Measurements from ENCODE around the gene SERPIND1.

DNA sequence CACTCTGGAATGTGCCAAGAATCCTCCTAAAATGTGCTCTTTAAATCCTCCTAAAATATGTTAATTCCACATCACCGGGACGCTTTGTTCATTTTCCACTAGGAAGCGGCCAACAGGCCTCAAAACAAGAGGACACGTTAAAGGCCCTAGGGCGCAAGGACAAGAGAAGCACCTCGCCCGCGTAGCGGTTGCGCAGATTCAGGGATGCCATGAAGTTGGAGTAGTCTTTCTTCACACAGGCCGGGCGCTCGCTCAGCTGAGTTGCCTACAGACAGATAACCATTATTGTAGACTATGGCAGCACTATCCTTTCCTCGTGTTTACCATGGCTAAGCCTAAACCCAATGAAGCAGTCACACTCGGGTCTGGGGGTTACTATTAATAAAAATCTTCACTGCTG is 29.5 kb upstream of the SERPIND1 start:
- TF ChIP-seq, protein P1, sequence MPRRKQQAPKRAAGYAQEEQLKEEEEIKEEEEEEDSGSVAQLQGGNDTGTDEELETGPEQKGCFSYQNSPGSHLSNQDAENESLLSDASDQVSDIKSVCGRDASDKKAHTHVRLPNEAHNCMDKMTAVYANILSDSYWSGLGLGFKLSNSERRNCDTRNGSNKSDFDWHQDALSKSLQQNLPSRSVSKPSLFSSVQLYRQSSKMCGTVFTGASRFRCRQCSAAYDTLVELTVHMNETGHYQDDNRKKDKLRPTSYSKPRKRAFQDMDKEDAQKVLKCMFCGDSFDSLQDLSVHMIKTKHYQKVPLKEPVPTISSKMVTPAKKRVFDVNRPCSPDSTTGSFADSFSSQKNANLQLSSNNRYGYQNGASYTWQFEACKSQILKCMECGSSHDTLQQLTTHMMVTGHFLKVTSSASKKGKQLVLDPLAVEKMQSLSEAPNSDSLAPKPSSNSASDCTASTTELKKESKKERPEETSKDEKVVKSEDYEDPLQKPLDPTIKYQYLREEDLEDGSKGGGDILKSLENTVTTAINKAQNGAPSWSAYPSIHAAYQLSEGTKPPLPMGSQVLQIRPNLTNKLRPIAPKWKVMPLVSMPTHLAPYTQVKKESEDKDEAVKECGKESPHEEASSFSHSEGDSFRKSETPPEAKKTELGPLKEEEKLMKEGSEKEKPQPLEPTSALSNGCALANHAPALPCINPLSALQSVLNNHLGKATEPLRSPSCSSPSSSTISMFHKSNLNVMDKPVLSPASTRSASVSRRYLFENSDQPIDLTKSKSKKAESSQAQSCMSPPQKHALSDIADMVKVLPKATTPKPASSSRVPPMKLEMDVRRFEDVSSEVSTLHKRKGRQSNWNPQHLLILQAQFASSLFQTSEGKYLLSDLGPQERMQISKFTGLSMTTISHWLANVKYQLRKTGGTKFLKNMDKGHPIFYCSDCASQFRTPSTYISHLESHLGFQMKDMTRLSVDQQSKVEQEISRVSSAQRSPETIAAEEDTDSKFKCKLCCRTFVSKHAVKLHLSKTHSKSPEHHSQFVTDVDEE (CRISPR knock-in tag; IDR thresholded peaks at IDR 0.05), result no peak
- TF ChIP-seq ZNF70 (CRISPR knock-in tag; IDR thresholded peaks at IDR 0.05) (no peak), ZNF8 (CRISPR knock-in tag; IDR thresholded peaks at IDR 0.05) (no peak), ZFP30 (CRISPR knock-in tag; IDR thresholded peaks at IDR 0.05) (no peak), RARB (CRISPR knock-in tag; IDR thresholded peaks at IDR 0.05) (no peak), CSDC2 (CRISPR knock-in tag; IDR thresholded peaks at IDR 0.05) (no peak), ZFP3 (CRISPR knock-in tag; IDR thresholded peaks at IDR 0.05) (no peak), GLIS3 (CRISPR knock-in tag; IDR thresholded peaks at IDR 0.05) (no peak)
- TF ChIP-seq, protein P2, sequence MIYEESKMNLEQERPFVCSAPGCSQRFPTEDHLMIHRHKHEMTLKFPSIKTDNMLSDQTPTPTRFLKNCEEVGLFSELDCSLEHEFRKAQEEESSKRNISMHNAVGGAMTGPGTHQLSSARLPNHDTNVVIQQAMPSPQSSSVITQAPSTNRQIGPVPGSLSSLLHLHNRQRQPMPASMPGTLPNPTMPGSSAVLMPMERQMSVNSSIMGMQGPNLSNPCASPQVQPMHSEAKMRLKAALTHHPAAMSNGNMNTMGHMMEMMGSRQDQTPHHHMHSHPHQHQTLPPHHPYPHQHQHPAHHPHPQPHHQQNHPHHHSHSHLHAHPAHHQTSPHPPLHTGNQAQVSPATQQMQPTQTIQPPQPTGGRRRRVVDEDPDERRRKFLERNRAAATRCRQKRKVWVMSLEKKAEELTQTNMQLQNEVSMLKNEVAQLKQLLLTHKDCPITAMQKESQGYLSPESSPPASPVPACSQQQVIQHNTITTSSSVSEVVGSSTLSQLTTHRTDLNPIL (CRISPR knock-in tag; IDR thresholded peaks at IDR 0.05; ENCODE audit: low read depth), result no peak
- TF ChIP-seq, protein P3, sequence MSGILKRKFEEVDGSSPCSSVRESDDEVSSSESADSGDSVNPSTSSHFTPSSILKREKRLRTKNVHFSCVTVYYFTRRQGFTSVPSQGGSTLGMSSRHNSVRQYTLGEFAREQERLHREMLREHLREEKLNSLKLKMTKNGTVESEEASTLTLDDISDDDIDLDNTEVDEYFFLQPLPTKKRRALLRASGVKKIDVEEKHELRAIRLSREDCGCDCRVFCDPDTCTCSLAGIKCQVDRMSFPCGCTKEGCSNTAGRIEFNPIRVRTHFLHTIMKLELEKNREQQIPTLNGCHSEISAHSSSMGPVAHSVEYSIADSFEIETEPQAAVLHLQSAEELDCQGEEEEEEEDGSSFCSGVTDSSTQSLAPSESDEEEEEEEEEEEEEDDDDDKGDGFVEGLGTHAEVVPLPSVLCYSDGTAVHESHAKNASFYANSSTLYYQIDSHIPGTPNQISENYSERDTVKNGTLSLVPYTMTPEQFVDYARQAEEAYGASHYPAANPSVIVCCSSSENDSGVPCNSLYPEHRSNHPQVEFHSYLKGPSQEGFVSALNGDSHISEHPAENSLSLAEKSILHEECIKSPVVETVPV (CRISPR knock-in tag; IDR thresholded peaks at IDR 0.05), result no peak
